Hepatocyte (in vitro differentiated cells): ENCODE measurements around the gene TMEM191C. TPM values are rescaled to one million over a fixed set of nuclear protein-coding genes. Genes with fewer than 3 reads are reported as not detected.
"Not testable (repeated sequence)": the region's sequence is repeated elsewhere in the genome, so short reads cannot be mapped to it uniquely, and the experiment has no call there.

Source experiments
- DNase-seq: peaks from one replicate; pipeline ENCODE4 v3.0.0-alpha.2; 2016; ENCODE audit warnings: low spot score
- H2AFZ ChIP-seq: fragments of 200-600 bp; sonication (generic); 2 replicates; pipeline ENCODE4 v1.6.0; 2016; ENCODE audit warnings: antibody characterized with exemption, mild to moderate bottlenecking
- H3K27ac ChIP-seq: fragments of 200-600 bp; sonication (generic); 2 replicates; pipeline ENCODE4 v1.5.1; 2016; ENCODE audit warnings: mild to moderate bottlenecking
- H3K27me3 ChIP-seq: fragments of 200-600 bp; sonication (generic); 2 replicates; pipeline ENCODE4 v1.6.1; 2016
- H3K36me3 ChIP-seq: fragments of 200-600 bp; sonication (generic); replicated peaks from 2 replicates; pipeline ENCODE4 v1.5.1; 2016; ENCODE audit warnings: low read depth; ENCODE audit not compliant: insufficient read depth
- H3K4me1 ChIP-seq: fragments of 200-600 bp; sonication (generic); 2 replicates; pipeline ENCODE4 v1.5.1; 2016; ENCODE audit warnings: mild to moderate bottlenecking, moderate library complexity; ENCODE audit not compliant: insufficient read depth
- H3K4me2 ChIP-seq: fragments of 200-600 bp; sonication (generic); 2 replicates; pipeline ENCODE4 v1.6.0; 2016
- H3K4me3 ChIP-seq: fragments of 200-600 bp; sonication (generic); 2 replicates; pipeline ENCODE4 v1.5.1; 2016; ENCODE audit warnings: mild to moderate bottlenecking
- H3K79me2 ChIP-seq: fragments of 200-600 bp; sonication (generic); 2 replicates; pipeline ENCODE4 v1.6.0; 2017; ENCODE audit warnings: mild to moderate bottlenecking
- H3K9me2 ChIP-seq: fragments of 200-600 bp; sonication (generic); replicated peaks from 2 replicates; pipeline ENCODE4 v1.6.0; 2017; ENCODE audit warnings: mild to moderate bottlenecking; ENCODE audit not compliant: insufficient read depth
- H3K9me3 ChIP-seq: fragments of 200-600 bp; sonication (generic); 2 replicates; pipeline ENCODE4 v1.5.1; 2016; ENCODE audit warnings: low read depth, mild to moderate bottlenecking
- H4K20me1 ChIP-seq: fragments of 200-600 bp; sonication (generic); 2 replicates; pipeline ENCODE4 v1.6.0; 2016; ENCODE audit warnings: mild to moderate bottlenecking; ENCODE audit not compliant: insufficient read depth, poor library complexity, severe bottlenecking
- WGBS: methylation state at CpG from one replicate; pipeline ENCODE4 v1.1.6; 2016; ENCODE audit warnings: low lambda C conversion rate; ENCODE audit errors: missing lambda C conversion rate; 5-methylcytosine and 5-hydroxymethylcytosine counted together
- polyA plus RNA-seq: library from polyadenylated mRNA; unstranded; fragments of >200 nt; fragmentation: Nextera tagmentation; extraction: Ambion mirVana; gene quantifications from 2 replicates; pipeline ENCODE4 v1.2.1, GENCODE V29; 2016
- total RNA-seq: library from RNA; depleted of rRNA; stranded (reverse); fragments of >200 nt; gene quantifications from 2 replicates; pipeline ENCODE4 v1.2.3, GENCODE V29; 2014

Gene TMEM191C
- total and polyA plus RNA-seq, 2 experiments from 2014 or later = 3.9 to 13.4 TPM

- not testable (repeated sequence) for H3K27me3 ChIP-seq, H3K9me2 ChIP-seq, H3K79me2 ChIP-seq, H2AFZ ChIP-seq, DNase-seq, H3K4me1 ChIP-seq, H3K4me2 ChIP-seq, H4K20me1 ChIP-seq, H3K27ac ChIP-seq, H3K36me3 ChIP-seq, H3K9me3 ChIP-seq, H3K4me3 ChIP-seq
- WGBS = no CpG with 5 or more reads among the region's 7 CpGs
Measured at GRCh38 chr22:21498489-21498888, 31.3 kb downstream of the TMEM191C start.

GRCh38 chr22:21499623-21500506, 32.7 kb downstream of the TMEM191C start:
- H3K4me3 ChIP-seq, H3K9me3 ChIP-seq, H2AFZ ChIP-seq, DNase-seq, H4K20me1 ChIP-seq, H3K27me3 ChIP-seq, H3K27ac ChIP-seq, H3K36me3 ChIP-seq, H3K79me2 ChIP-seq, H3K4me1 ChIP-seq, H3K9me2 ChIP-seq, H3K4me2 ChIP-seq: not testable (repeated sequence)
- WGBS = no CpG with 5 or more reads among the region's 16 CpGs

- H3K27ac ChIP-seq, H3K79me2 ChIP-seq: not testable (repeated sequence)
- no CpG with 5 or more reads among the region's 9 CpGs for WGBS
Measured at GRCh38 chr22:21510397-21510796, 43.2 kb downstream of the TMEM191C start.

GRCh38 chr22:21512022-21512421, 44.8 kb downstream of the TMEM191C start:
- not testable (repeated sequence) for H3K79me2 ChIP-seq, H3K4me3 ChIP-seq, H3K9me3 ChIP-seq, H4K20me1 ChIP-seq, H3K36me3 ChIP-seq, H3K27me3 ChIP-seq, H3K9me2 ChIP-seq, H2AFZ ChIP-seq, H3K4me1 ChIP-seq, DNase-seq
- peak overlapping the region; percentile 32 for H3K27ac ChIP-seq
- WGBS = 88% methylated on average over 5 of the region's 11 CpGs
- H3K4me2 ChIP-seq = peak overlapping the region; percentile 57

More at GRCh38 chr22:21510397-21510796, 43.2 kb downstream of the TMEM191C start:
- not testable (repeated sequence) for DNase-seq, H3K4me1 ChIP-seq, H2AFZ ChIP-seq, H3K27me3 ChIP-seq, H3K9me3 ChIP-seq, H3K4me3 ChIP-seq, H4K20me1 ChIP-seq, H3K9me2 ChIP-seq, H3K4me2 ChIP-seq, H3K36me3 ChIP-seq

- not testable (repeated sequence) for H3K4me2 ChIP-seq, H3K9me3 ChIP-seq, H3K79me2 ChIP-seq, H3K9me2 ChIP-seq, H3K36me3 ChIP-seq, H4K20me1 ChIP-seq, H3K4me3 ChIP-seq, H3K27ac ChIP-seq, H3K4me1 ChIP-seq, DNase-seq, H3K27me3 ChIP-seq, H2AFZ ChIP-seq
- WGBS = no CpG with 5 or more reads among the region's 12 CpGs
Measured at GRCh38 chr22:21514117-21514516, 46.9 kb downstream of the TMEM191C start.

- not testable (repeated sequence) for H2AFZ ChIP-seq, H3K27me3 ChIP-seq, H3K4me2 ChIP-seq, H4K20me1 ChIP-seq, H3K9me3 ChIP-seq, H3K79me2 ChIP-seq, H3K4me3 ChIP-seq, H3K4me1 ChIP-seq, DNase-seq, H3K36me3 ChIP-seq, H3K9me2 ChIP-seq, H3K27ac ChIP-seq
- no CpG with 5 or more reads among the region's 9 CpGs for WGBS
Measured at GRCh38 chr22:21515234-21515633, 48.0 kb downstream of the TMEM191C start.

- DNase-seq, H2AFZ ChIP-seq, H3K4me1 ChIP-seq, H3K27ac ChIP-seq, H3K9me3 ChIP-seq, H3K79me2 ChIP-seq, H3K4me2 ChIP-seq, H3K36me3 ChIP-seq, H4K20me1 ChIP-seq, H3K9me2 ChIP-seq, H3K27me3 ChIP-seq, H3K4me3 ChIP-seq: not testable (repeated sequence)
- no CpG with 5 or more reads among the region's 22 CpGs for WGBS
Measured at GRCh38 chr22:21516522-21516921, 49.3 kb downstream of the TMEM191C start.

- H3K4me1 ChIP-seq, H3K36me3 ChIP-seq, H3K27ac ChIP-seq, H3K9me3 ChIP-seq, H3K9me2 ChIP-seq, H4K20me1 ChIP-seq, H3K79me2 ChIP-seq, H3K4me3 ChIP-seq, DNase-seq, H2AFZ ChIP-seq, H3K27me3 ChIP-seq, H3K4me2 ChIP-seq: not testable (repeated sequence)
- no CpG with 5 or more reads among the region's 115 CpGs for WGBS
Measured at GRCh38 chr22:21516970-21517764, 50.0 kb downstream of the TMEM191C start.
